K562 (cell line): ENCODE data around the gene OR9A4.

Source experiments
- CBFB ChIP-seq: sonication (generic); formaldehyde crosslinking; IDR thresholded peaks from 2 replicates; pipeline ENCODE4 v1.4.0; 2020; ENCODE audit warnings: mild to moderate bottlenecking, missing genetic modification reagents
- EP400 ChIP-seq: fragments of 450-650 bp; IDR thresholded peaks from 2 replicates; pipeline ENCODE4 v1.6.1; 2017; ENCODE audit warnings: antibody characterized with exemption, mild to moderate bottlenecking, moderate library complexity
- EZH2 ChIP-seq: IDR thresholded peaks from 2 replicates; pipeline ENCODE4 v1.6.1; 2012; ENCODE audit warnings: low read depth, mild to moderate bottlenecking, inconsistent platforms, low read length, borderline replicate concordance
- PHF8 ChIP-seq: fragments of 200-600 bp; sonication (generic); IDR thresholded peaks from 2 replicates; pipeline ENCODE4 v1.6.1; 2012; ENCODE audit warnings: mixed run types, mild to moderate bottlenecking, inconsistent platforms, low read length, moderate library complexity, borderline replicate concordance
- SAFB2 ChIP-seq: fragments of 200-400 bp; formaldehyde crosslinking; IDR thresholded peaks from 2 replicates; pipeline ENCODE4 v1.6.1; 2018; ENCODE audit warnings: borderline replicate concordance, low read length, low read depth, moderate library complexity; ENCODE audit not compliant: severe bottlenecking
- SIN3A ChIP-seq, 2 experiments: fragments of 150-350 bp in 1 of 2; IDR thresholded peaks; 2 replicates each; pipeline ENCODE4 v1.6.1; 2011 to 2016; ENCODE audit warnings: borderline replicate concordance in 2 of 2, low read depth in 2 of 2, low read length in 2 of 2, mild to moderate bottlenecking in 2 of 2, moderate library complexity in 2 of 2; ENCODE audit not compliant: control insufficient read depth in 1 of 2
- SRSF3 ChIP-seq: fragments of 200-400 bp; formaldehyde crosslinking; IDR thresholded peaks from 2 replicates; pipeline ENCODE4 v1.6.1; 2016; ENCODE audit warnings: mild to moderate bottlenecking, low read length, moderate library complexity; ENCODE audit not compliant: insufficient read depth
- TEAD4 ChIP-seq, 2 experiments: sonication (generic) in 1 of 2; formaldehyde crosslinking in 1 of 2; IDR thresholded peaks; 2 replicates each; pipeline versions ENCODE4 v1.6.1 to v1.8.0; 2012 to 2022; ENCODE audit warnings: borderline replicate concordance in 1 of 2, inconsistent platforms in 1 of 2, low read length in 1 of 2, mild to moderate bottlenecking in 1 of 2, missing genetic modification reagents in 1 of 2
- ZNF274 ChIP-seq: IDR thresholded peaks from 2 replicates; pipeline ENCODE4 v1.6.1; 2011; ENCODE audit warnings: low read depth, mild to moderate bottlenecking, low read length, moderate library complexity, borderline replicate concordance
- ZNF707 ChIP-seq: fragments of 250-450 bp; sonication (Bioruptor Pico); conservative IDR thresholded peaks from 2 replicates; pipeline ENCODE4 v1.8.0; 2022; ENCODE audit warnings: inconsistent platforms, mild to moderate bottlenecking, moderate library complexity
- ZSCAN29 ChIP-seq: fragments of 450-650 bp; IDR thresholded peaks from 2 replicates; pipeline ENCODE4 v1.6.1; 2017
- TF ChIP-seq, protein P1 (sequence below), 3 experiments: IDR thresholded peaks in 2 of 3; conservative IDR thresholded peaks in 1 of 3; 2 replicates each; pipeline ENCODE4 v1.5.1; 2011 to 2012; ENCODE audit warnings: low read length in 3 of 3, mild to moderate bottlenecking in 3 of 3, control low read depth in 2 of 3, improper control_type of control experiment in 1 of 3, inconsistent platforms in 1 of 3, low read depth in 1 of 3, mixed read lengths in 1 of 3, moderate library complexity in 1 of 3; ENCODE audit not compliant: insufficient read depth in 2 of 3
- TF ChIP-seq, protein P2 (sequence below): fragments of 250-450 bp; sonication (Bioruptor Pico); IDR thresholded peaks from 2 replicates; pipeline ENCODE4 v1.9.0; 2021; ENCODE audit warnings: mild to moderate bottlenecking, inconsistent platforms
- TF ChIP-seq, protein P3 (sequence below): sonication (generic); formaldehyde crosslinking; IDR thresholded peaks from 2 replicates; pipeline ENCODE4 v1.8.1; 2023; ENCODE audit warnings: mild to moderate bottlenecking, missing genetic modification reagents

DNA sequence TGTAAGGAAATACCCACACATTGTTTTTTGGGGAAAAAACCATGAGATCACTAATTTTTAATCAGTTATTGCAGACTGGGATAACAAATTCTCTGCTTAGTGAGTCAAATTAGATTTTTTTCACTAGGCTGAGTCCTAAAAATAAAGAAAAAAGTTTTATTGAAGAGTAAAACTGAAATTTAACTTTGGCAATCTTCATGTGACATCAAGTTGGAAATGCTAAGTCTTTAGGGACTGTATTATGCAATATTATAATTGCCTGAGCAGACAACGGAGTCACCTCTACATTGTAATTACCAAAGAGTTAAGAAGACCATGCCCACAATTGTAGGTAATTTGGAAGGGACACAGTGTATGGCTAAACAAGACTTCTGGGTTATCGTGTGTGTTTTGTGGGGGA, 32.8 kb downstream of the OR9A4 start:
- TF ChIP-seq, protein P1, sequence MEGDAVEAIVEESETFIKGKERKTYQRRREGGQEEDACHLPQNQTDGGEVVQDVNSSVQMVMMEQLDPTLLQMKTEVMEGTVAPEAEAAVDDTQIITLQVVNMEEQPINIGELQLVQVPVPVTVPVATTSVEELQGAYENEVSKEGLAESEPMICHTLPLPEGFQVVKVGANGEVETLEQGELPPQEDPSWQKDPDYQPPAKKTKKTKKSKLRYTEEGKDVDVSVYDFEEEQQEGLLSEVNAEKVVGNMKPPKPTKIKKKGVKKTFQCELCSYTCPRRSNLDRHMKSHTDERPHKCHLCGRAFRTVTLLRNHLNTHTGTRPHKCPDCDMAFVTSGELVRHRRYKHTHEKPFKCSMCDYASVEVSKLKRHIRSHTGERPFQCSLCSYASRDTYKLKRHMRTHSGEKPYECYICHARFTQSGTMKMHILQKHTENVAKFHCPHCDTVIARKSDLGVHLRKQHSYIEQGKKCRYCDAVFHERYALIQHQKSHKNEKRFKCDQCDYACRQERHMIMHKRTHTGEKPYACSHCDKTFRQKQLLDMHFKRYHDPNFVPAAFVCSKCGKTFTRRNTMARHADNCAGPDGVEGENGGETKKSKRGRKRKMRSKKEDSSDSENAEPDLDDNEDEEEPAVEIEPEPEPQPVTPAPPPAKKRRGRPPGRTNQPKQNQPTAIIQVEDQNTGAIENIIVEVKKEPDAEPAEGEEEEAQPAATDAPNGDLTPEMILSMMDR (IDR thresholded peaks at IDR 0.05 in 2 of 3, conservative IDR thresholded peaks at IDR 0.05 in 1 of 3; ENCODE audit: insufficient read depth in 2 of 3, low read depth in 1 of 3, low read length in 3 of 3) = no peak
- TF ChIP-seq SAFB2 (no peak), PHF8 (no peak), EP400 (no peak), EZH2 (no peak), SRSF3 (no peak), TEAD4 (IDR thresholded peaks at IDR 0.05; ENCODE audit: low read length) (no peak), TEAD4 (CRISPR knock-in tag; IDR thresholded peaks at IDR 0.05; ENCODE audit: borderline replicate concordance) (no peak), SIN3A (IDR thresholded peaks at IDR 0.05; ENCODE audit: borderline replicate concordance in 2 of 2, control insufficient read depth in 1 of 2, low read depth in 2 of 2, low read length in 2 of 2) (no peak), ZSCAN29 (no peak), ZNF274 (no peak), ZNF707 (CRISPR knock-in tag) (no peak), CBFB (CRISPR knock-in tag) (no peak)
- TF ChIP-seq, protein P2, sequence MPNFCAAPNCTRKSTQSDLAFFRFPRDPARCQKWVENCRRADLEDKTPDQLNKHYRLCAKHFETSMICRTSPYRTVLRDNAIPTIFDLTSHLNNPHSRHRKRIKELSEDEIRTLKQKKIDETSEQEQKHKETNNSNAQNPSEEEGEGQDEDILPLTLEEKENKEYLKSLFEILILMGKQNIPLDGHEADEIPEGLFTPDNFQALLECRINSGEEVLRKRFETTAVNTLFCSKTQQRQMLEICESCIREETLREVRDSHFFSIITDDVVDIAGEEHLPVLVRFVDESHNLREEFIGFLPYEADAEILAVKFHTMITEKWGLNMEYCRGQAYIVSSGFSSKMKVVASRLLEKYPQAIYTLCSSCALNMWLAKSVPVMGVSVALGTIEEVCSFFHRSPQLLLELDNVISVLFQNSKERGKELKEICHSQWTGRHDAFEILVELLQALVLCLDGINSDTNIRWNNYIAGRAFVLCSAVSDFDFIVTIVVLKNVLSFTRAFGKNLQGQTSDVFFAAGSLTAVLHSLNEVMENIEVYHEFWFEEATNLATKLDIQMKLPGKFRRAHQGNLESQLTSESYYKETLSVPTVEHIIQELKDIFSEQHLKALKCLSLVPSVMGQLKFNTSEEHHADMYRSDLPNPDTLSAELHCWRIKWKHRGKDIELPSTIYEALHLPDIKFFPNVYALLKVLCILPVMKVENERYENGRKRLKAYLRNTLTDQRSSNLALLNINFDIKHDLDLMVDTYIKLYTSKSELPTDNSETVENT (CRISPR knock-in tag) = no peak
- TF ChIP-seq, protein P3, sequence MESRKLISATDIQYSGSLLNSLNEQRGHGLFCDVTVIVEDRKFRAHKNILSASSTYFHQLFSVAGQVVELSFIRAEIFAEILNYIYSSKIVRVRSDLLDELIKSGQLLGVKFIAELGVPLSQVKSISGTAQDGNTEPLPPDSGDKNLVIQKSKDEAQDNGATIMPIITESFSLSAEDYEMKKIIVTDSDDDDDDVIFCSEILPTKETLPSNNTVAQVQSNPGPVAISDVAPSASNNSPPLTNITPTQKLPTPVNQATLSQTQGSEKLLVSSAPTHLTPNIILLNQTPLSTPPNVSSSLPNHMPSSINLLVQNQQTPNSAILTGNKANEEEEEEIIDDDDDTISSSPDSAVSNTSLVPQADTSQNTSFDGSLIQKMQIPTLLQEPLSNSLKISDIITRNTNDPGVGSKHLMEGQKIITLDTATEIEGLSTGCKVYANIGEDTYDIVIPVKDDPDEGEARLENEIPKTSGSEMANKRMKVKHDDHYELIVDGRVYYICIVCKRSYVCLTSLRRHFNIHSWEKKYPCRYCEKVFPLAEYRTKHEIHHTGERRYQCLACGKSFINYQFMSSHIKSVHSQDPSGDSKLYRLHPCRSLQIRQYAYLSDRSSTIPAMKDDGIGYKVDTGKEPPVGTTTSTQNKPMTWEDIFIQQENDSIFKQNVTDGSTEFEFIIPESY (CRISPR knock-in tag) = no peak
